ENCODE measurements around the gene SLC9A9. TPM values are rescaled to one million over a fixed set of nuclear protein-coding genes. Genes with fewer than 3 reads are reported as not detected.

SLC9A9 gene
- total RNA-seq, 1 experiment from 2014 or later: not detected

- ChIA-PET CTCF (no interaction called here), POLR2A (no interaction called here)
- Mint-ChIP-seq H3K4me3 (ENCODE audit: unreplicated experiment) (no peak overlapping the region), H3K4me1 (ENCODE audit: low read depth, unreplicated experiment) (no peaks in the 10 kb centered on the region), H3K36me3 (ENCODE audit: insufficient read depth, unreplicated experiment) (no peaks in the 10 kb centered on the region), H3K9me3 (ENCODE audit: unreplicated experiment) (no peaks in the 10 kb centered on the region), H3K27me3 (ENCODE audit: insufficient read depth, unreplicated experiment) (peaks cover 3% of the 10 kb centered on the region), H3K27ac (ENCODE audit: unreplicated experiment) (no peak overlapping the region)
- intact Hi-C loops (cut with micrococcal nuclease; ENCODE audit: unreplicated experiment): no loop called here
- TF ChIP-seq CTCF (IDR thresholded peaks at IDR 0.05; ENCODE audit: insufficient read depth in 1 of 2, low read depth in 1 of 2, low read length in 1 of 2, severe bottlenecking in 1 of 2, unreplicated experiment in 1 of 2): no peak
- Histone ChIP-seq H3K4me1 (no peaks in the 10 kb centered on the region), H3K36me3 (ENCODE audit: control insufficient read depth, insufficient read depth, low read length) (no peaks in the 10 kb centered on the region), H3K4me3 (ENCODE audit: low read depth, low read length) (no peak overlapping the region), H3K27me3 (replicated peaks; ENCODE audit: control insufficient read depth, insufficient read depth, low read length) (no peaks in the 10 kb centered on the region), H3K9me3 (no peaks in the 10 kb centered on the region)
- no TSS peak for BruUV-seq (replicated peaks)
- DNase-seq: no peak
These were observed 580.3 kb downstream of the SLC9A9 start for GRCh38 chr3:143267989-143268388.

- no TSS peak for BruUV-seq (replicated peaks)
- Histone ChIP-seq H3K4me3 (ENCODE audit: low read depth, low read length) (no peak overlapping the region), H3K4me1 (no peaks in the 10 kb centered on the region), H3K9me3 (no peaks in the 10 kb centered on the region), H3K27me3 (replicated peaks; ENCODE audit: control insufficient read depth, insufficient read depth, low read length) (no peaks in the 10 kb centered on the region), H3K36me3 (ENCODE audit: control insufficient read depth, insufficient read depth, low read length) (no peaks in the 10 kb centered on the region)
- Mint-ChIP-seq H3K9me3 (ENCODE audit: unreplicated experiment) (no peaks in the 10 kb centered on the region), H3K36me3 (ENCODE audit: insufficient read depth, unreplicated experiment) (no peaks in the 10 kb centered on the region), H3K27me3 (ENCODE audit: insufficient read depth, unreplicated experiment) (peaks cover 7% of the 10 kb centered on the region), H3K4me1 (ENCODE audit: low read depth, unreplicated experiment) (no peaks in the 10 kb centered on the region), H3K27ac (ENCODE audit: unreplicated experiment) (no peak overlapping the region), H3K4me3 (ENCODE audit: unreplicated experiment) (no peak overlapping the region)
- CTCF ChIA-PET: no interaction called here
- intact Hi-C loops (cut with micrococcal nuclease; ENCODE audit: unreplicated experiment): no loop called here
- POLR2A ChIA-PET: no interaction called here
- no peak for DNase-seq
- TF ChIP-seq CTCF (IDR thresholded peaks at IDR 0.05; ENCODE audit: insufficient read depth in 1 of 2, low read depth in 1 of 2, low read length in 1 of 2, severe bottlenecking in 1 of 2, unreplicated experiment in 1 of 2): no peak
These were observed 581.3 kb downstream of the SLC9A9 start for GRCh38 chr3:143266927-143267326.

- H3K27me3 ChIP-seq (replicated peaks; ENCODE audit: control insufficient read depth, insufficient read depth, low read length): no peaks in the 10 kb centered on the region
- POLR2A ChIA-PET: no interaction called here
- Mint-ChIP-seq H3K9me3 (ENCODE audit: unreplicated experiment) (no peaks in the 10 kb centered on the region), H3K27ac (ENCODE audit: unreplicated experiment) (no peak overlapping the region), H3K36me3 (ENCODE audit: insufficient read depth, unreplicated experiment) (no peaks in the 10 kb centered on the region), H3K27me3 (ENCODE audit: insufficient read depth, unreplicated experiment) (peaks cover 12% of the 10 kb centered on the region), H3K4me3 (ENCODE audit: unreplicated experiment) (no peak overlapping the region), H3K4me1 (ENCODE audit: low read depth, unreplicated experiment) (no peaks in the 10 kb centered on the region)
- no peaks in the 10 kb centered on the region for H3K9me3 ChIP-seq
- TF ChIP-seq CTCF (IDR thresholded peaks at IDR 0.05; ENCODE audit: insufficient read depth in 1 of 2, low read depth in 1 of 2, low read length in 1 of 2, severe bottlenecking in 1 of 2, unreplicated experiment in 1 of 2): no peak
- intact Hi-C loops (cut with micrococcal nuclease; ENCODE audit: unreplicated experiment): no loop called here
- H3K4me3 ChIP-seq (ENCODE audit: low read depth, low read length): no peak overlapping the region
- no peaks in the 10 kb centered on the region for H3K36me3 ChIP-seq (ENCODE audit: control insufficient read depth, insufficient read depth, low read length)
- CTCF ChIA-PET: no interaction called here
- no peaks in the 10 kb centered on the region for H3K4me1 ChIP-seq
- BruUV-seq (replicated peaks): no TSS peak
- no peak for DNase-seq
These were observed 581.8 kb downstream of the SLC9A9 start for GRCh38 chr3:143266511-143266910.
